Neutrophil (primary cell): ENCODE results near the gene OBP2A.

ENCODE experiments used
- H3K27ac ChIP-seq: fragments of 200-600 bp; sonication (generic); 2 replicates; pipeline ENCODE4 v1.5.1; 2016; ENCODE audit warnings: mild to moderate bottlenecking, moderate library complexity
- H3K27me3 ChIP-seq: fragments of 200-600 bp; sonication (generic); 2 replicates; pipeline ENCODE4 v1.6.0; 2016; ENCODE audit warnings: mild to moderate bottlenecking
- H3K36me3 ChIP-seq: fragments of 200-600 bp; sonication (generic); 2 replicates; pipeline ENCODE4 v1.5.1; 2017
- H3K4me1 ChIP-seq, 2 experiments: fragments of 200-600 bp in 1 of 2; sonication (generic) in 1 of 2; 1 replicate in 1 of 2; 2 replicates in 1 of 2; pipeline versions ENCODE4 v1.5.1 to v1.6.1; 2013 to 2016; ENCODE audit warnings: low read depth in 1 of 2, low read length in 1 of 2, mild to moderate bottlenecking in 1 of 2, moderate library complexity in 1 of 2; ENCODE audit not compliant: control insufficient read depth in 1 of 2, insufficient read depth in 1 of 2
- H3K4me3 ChIP-seq, 2 experiments: fragments of 200-600 bp in 1 of 2; sonication (generic) in 1 of 2; 1 replicate in 1 of 2; 2 replicates in 1 of 2; pipeline ENCODE4 v1.5.1; 2013 to 2016; ENCODE audit warnings: low read depth in 1 of 2, low read length in 1 of 2, mild to moderate bottlenecking in 1 of 2, moderate library complexity in 1 of 2
- H3K9me3 ChIP-seq: fragments of 200-600 bp; sonication (generic); 2 replicates; pipeline ENCODE4 v1.5.1; 2016
- CTCF ChIP-seq: fragments of 200-600 bp; sonication (generic); IDR thresholded peaks from 2 replicates; pipeline ENCODE4 v1.5.1; 2016; ENCODE audit warnings: antibody characterized with exemption

Gene OBP2A

GRCh38 chr9:135584371-135584770, 38.4 kb downstream of the OBP2A start:
- no peak for TF ChIP-seq CTCF

GRCh38 chr9:135584934-135585333, 39.0 kb downstream of the OBP2A start:
- Histone ChIP-seq H3K9me3 (no peaks in the 10 kb centered on the region), H3K27me3 (no peaks in the 10 kb centered on the region), H3K4me3 (no peak overlapping the region), H3K36me3 (no peaks in the 10 kb centered on the region), H3K4me1 (no peaks in the 10 kb centered on the region), H3K27ac (no peak overlapping the region)
- TF ChIP-seq CTCF = no peak

More at GRCh38 chr9:135584371-135584770, 38.4 kb downstream of the OBP2A start:
- no peaks in the 10 kb centered on the region for H3K27me3 ChIP-seq
- H3K9me3 ChIP-seq = no peaks in the 10 kb centered on the region
- no peaks in the 10 kb centered on the region for H3K36me3 ChIP-seq
- H3K27ac ChIP-seq = no peak overlapping the region
- H3K4me3 ChIP-seq = no peak overlapping the region
- H3K4me1 ChIP-seq = no peaks in the 10 kb centered on the region

GRCh38 chr9:135586601-135587109, 40.7 kb downstream of the OBP2A start:
- Histone ChIP-seq H3K27ac (no peak overlapping the region), H3K4me3 (no peak overlapping the region), H3K9me3 (no peaks in the 10 kb centered on the region), H3K36me3 (no peaks in the 10 kb centered on the region), H3K27me3 (no peaks in the 10 kb centered on the region), H3K4me1 (no peaks in the 10 kb centered on the region)
- no peak for TF ChIP-seq CTCF

GRCh38 chr9:135587658-135588057, 41.7 kb downstream of the OBP2A start:
- Histone ChIP-seq H3K9me3 (no peaks in the 10 kb centered on the region), H3K27ac (no peak overlapping the region), H3K27me3 (no peaks in the 10 kb centered on the region), H3K4me3 (no peak overlapping the region), H3K36me3 (no peaks in the 10 kb centered on the region), H3K4me1 (no peaks in the 10 kb centered on the region)
- TF ChIP-seq CTCF = no peak

- H3K4me1 ChIP-seq = no peaks in the 10 kb centered on the region
- no peak overlapping the region for H3K27ac ChIP-seq
- no peak overlapping the region for H3K4me3 ChIP-seq
- no peaks in the 10 kb centered on the region for H3K27me3 ChIP-seq
- no peaks in the 10 kb centered on the region for H3K9me3 ChIP-seq
- no peak for TF ChIP-seq CTCF
- no peaks in the 10 kb centered on the region for H3K36me3 ChIP-seq
Measured at GRCh38 chr9:135588371-135588770, 42.4 kb downstream of the OBP2A start.
